ENCODE results near the gene GSDMA. TPM values are rescaled to one million over a fixed set of nuclear protein-coding genes. Genes with fewer than 3 reads are reported as not detected.
"Not testable (repeated sequence)": the region's sequence is repeated elsewhere in the genome, so short reads cannot be mapped to it uniquely, and the experiment has no call there.

GSDMA gene
- total RNA-seq, 4 donors from 2014 or later, result not detected

DNA sequence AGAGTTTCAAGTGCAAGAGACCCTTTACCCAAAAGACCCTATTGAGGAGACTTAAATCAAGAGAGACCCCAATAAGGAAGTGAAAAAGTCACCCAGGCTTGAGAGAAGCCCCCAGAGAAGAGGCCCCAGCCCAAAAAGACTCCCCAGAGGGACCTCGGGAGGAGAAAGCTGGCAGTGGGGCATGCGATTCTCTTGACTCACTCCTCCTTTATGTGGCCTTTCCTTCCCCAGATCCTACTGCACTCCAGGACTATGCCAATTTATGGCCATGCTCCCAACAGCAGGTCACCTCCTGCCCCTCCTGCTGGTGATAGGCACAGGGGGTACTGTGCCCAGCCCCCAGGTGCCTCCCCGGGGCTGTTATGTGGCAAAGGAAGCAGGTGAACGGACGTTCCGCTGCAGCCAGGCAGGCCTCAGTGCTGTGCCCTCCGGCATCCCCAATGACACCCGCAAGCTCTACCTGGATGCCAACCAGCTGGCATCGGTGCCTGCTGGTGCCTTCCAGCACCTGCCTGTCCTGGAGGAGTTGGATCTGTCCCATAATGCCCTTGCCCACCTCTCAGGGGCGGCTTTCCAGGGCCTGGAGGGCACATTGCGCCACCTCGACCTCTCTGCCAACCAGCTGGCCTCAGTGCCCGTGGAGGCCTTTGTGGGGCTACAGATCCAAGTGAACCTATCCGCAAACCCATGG, 19.0 kb upstream of the GSDMA start:
- intact Hi-C loops (cut with DNase I), result no loop called here
- no peak overlapping the region for H3K4me3 ChIP-seq (replicated peaks in 1 of 3)
- H3K27me3 ChIP-seq, result no peaks in the 10 kb centered on the region
- H3K9me3 ChIP-seq, result no peaks in the 10 kb centered on the region
- no peak for DNase-seq
- H3K4me1 ChIP-seq, result no peaks in the 10 kb centered on the region
- no peak overlapping the region for H3K27ac ChIP-seq
- TF ChIP-seq, protein P1, sequence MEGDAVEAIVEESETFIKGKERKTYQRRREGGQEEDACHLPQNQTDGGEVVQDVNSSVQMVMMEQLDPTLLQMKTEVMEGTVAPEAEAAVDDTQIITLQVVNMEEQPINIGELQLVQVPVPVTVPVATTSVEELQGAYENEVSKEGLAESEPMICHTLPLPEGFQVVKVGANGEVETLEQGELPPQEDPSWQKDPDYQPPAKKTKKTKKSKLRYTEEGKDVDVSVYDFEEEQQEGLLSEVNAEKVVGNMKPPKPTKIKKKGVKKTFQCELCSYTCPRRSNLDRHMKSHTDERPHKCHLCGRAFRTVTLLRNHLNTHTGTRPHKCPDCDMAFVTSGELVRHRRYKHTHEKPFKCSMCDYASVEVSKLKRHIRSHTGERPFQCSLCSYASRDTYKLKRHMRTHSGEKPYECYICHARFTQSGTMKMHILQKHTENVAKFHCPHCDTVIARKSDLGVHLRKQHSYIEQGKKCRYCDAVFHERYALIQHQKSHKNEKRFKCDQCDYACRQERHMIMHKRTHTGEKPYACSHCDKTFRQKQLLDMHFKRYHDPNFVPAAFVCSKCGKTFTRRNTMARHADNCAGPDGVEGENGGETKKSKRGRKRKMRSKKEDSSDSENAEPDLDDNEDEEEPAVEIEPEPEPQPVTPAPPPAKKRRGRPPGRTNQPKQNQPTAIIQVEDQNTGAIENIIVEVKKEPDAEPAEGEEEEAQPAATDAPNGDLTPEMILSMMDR (IDR thresholded peaks at IDR 0.05), result no peak
- no peak for TF ChIP-seq POLR2A (IDR thresholded peaks at IDR 0.05)
- WGBS, 2 donors, result 87% methylated on average over 13 to 14 of the region's 14 CpGs
- no peaks in the 10 kb centered on the region for H3K36me3 ChIP-seq

DNA sequence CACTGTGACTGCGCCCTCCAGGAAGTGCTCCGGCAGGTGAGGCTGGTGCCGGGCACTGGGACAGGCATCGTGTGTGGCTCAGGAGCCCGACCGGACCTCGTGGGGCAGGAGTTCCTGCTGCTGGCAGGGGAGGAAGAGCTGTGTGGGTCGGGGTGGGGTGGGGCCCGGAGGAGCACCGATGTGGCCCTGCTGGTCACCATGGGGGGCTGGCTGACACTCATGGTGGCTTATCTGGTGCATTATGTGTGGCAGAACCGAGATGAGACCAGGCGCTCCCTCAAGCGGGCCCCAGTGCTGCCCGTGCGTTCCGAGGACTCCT, 18.5 kb upstream of the GSDMA start:
- no peak overlapping the region for H3K4me3 ChIP-seq (replicated peaks in 1 of 3)
- WGBS, 2 donors, result 84 to 94% methylated on average over 5 to 16 of the region's 16 CpGs
- DNase-seq, result no peak
- H3K27ac ChIP-seq, result no peak overlapping the region
- no peak for TF ChIP-seq POLR2A (IDR thresholded peaks at IDR 0.05)
- TF ChIP-seq, protein P1 (IDR thresholded peaks at IDR 0.05), result no peak
- no peaks in the 10 kb centered on the region for H3K36me3 ChIP-seq
- no peaks in the 10 kb centered on the region for H3K4me1 ChIP-seq
- H3K27me3 ChIP-seq, result no peaks in the 10 kb centered on the region
- intact Hi-C loops (cut with DNase I), result no loop called here
- H3K9me3 ChIP-seq, result no peaks in the 10 kb centered on the region

DNA sequence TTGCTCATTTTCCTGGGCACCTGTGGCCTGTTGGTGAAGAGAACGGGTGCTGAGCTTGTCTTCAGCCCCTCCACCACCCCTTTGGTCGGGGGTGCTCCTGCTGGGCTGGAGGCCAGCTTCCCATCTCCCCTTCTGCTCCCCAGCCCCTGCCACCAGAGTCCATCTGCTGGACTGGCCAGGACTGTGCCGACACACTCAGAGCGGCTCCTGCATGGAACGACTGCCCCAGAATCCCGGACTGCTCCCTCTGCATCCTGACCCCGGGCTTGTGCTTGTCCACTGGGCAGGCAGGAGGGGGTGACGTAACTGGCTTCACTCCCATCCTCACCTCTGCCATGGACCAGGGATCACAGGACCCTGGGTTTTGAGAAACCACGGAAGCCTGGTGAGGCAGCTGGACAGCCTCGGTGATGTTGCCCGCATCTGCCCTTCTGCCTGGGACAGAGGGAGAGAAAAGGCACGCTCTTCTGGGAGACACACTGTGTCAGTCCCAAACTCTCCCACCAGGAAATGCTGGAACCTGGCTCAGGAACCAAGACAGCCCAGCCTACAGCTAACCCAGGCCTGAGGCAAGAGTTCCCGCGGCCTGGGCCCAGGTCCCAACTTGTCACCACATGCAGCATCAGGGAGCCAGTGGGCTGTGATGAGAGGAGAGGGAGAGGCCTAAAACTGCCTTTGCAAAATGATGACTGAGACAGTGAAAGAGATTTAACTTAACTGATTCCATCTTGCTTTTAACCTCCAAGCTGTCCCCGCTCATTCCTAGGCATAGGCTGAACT, 16.1 kb upstream of the GSDMA start:
- intact Hi-C loops (cut with DNase I), result no loop called here
- Histone ChIP-seq H3K27me3 (no peaks in the 10 kb centered on the region), H3K4me3 (replicated peaks in 1 of 3) (no peak overlapping the region), H3K36me3 (no peaks in the 10 kb centered on the region), H3K9me3 (no peaks in the 10 kb centered on the region), H3K4me1 (no peaks in the 10 kb centered on the region), H3K27ac (no peak overlapping the region)
- 81 to 88% methylated on average over 10 to 11 of the region's 15 CpGs for WGBS, 2 donors
- no peak for DNase-seq
- TF ChIP-seq POLR2A (IDR thresholded peaks at IDR 0.05), result no peak
- TF ChIP-seq, protein P1 (IDR thresholded peaks at IDR 0.05), result no peak

DNA sequence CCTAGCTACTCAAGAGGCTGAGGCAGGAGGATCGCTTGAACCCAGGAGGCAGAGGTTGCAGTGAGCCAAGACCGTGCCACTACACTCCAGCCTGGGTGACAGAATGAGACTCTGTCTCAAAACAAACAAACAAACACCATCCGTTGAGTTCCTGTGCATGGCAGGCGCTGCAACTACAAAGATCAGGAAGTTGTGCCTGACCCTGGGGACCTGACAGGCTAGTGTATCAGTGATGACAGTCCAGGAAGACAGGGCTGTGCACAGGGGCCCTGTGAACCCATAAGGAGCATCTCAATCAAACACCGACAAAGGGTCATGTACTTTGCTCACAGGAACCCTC, 14.3 kb upstream of the GSDMA start:
- H3K27ac ChIP-seq; DNase-seq; intact Hi-C loops (cut with DNase I); H3K4me1 ChIP-seq; H3K36me3 ChIP-seq; H3K9me3 ChIP-seq; H3K27me3 ChIP-seq; H3K4me3 ChIP-seq (replicated peaks in 1 of 3): not testable (repeated sequence)
- WGBS, 2 donors, result 71 to 88% methylated on average over 5 of the region's 5 CpGs

DNA sequence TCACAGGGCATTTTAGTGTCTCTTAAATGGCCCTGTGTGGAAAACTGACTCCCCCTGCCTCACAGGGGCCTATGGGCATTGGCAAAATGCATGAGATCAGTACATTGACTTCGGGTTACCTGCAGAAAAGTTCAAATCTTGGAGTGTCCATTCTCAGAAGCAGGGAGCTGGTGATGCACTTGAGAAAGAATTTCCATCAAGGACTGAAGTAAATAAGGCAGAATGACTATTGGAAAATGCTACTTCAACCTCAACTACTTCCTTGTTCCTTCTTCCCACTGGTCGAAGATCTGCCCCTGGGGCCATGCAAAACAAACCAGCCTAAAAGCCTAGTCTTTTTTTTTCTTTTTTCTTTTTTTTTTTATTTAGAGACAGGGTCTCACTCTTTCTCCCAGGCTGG, 13.8 kb upstream of the GSDMA start:
- no peaks in the 10 kb centered on the region for H3K9me3 ChIP-seq
- intact Hi-C loops (cut with DNase I), result no loop called here
- peaks cover 4 to 9% of the 10 kb centered on the region in 2 donors for H3K4me1 ChIP-seq
- no peaks in the 10 kb centered on the region for H3K27me3 ChIP-seq
- no peak for DNase-seq
- H3K36me3 ChIP-seq, result no peaks in the 10 kb centered on the region
- no peak overlapping the region for H3K27ac ChIP-seq
- 79 to 81% methylated on average over 2 of the region's 2 CpGs for WGBS, 2 donors
- no peak overlapping the region for H3K4me3 ChIP-seq (replicated peaks in 1 of 3)
- TF ChIP-seq POLR2A (IDR thresholded peaks at IDR 0.05), result no peak
- TF ChIP-seq, protein P1 (IDR thresholded peaks at IDR 0.05), result no peak
